Upper lobe of right lung (tissue), 1 donor: ENCODE data around the gene NWD2. TPM values are rescaled to one million over a fixed set of nuclear protein-coding genes. Genes with fewer than 3 reads are reported as not detected.

Source experiments
- ATAC-seq: fragments of 200-7000 bp; cut with Tn5 transposase; one replicate; pipeline ENCODE4 v1.9.1; 2020; ENCODE audit warnings: mild to moderate bottlenecking, moderate library complexity
- DNase-seq: peaks from one replicate; pipeline ENCODE4 v3.0.0-alpha.2; 2020
- H3K27ac ChIP-seq: fragments of 200-600 bp; one replicate; pipeline ENCODE4 v1.8.0; 2022
- H3K27me3 ChIP-seq: fragments of 200-600 bp; one replicate; pipeline ENCODE4 v1.8.0; 2022; ENCODE audit warnings: mild to moderate bottlenecking
- H3K36me3 ChIP-seq: fragments of 200-600 bp; one replicate; pipeline ENCODE4 v1.8.0; 2022
- H3K4me1 ChIP-seq: fragments of 200-600 bp; one replicate; pipeline ENCODE4 v1.8.0; 2022
- H3K4me3 ChIP-seq: fragments of 200-600 bp; one replicate; pipeline ENCODE4 v1.8.0; 2022; ENCODE audit warnings: mild to moderate bottlenecking
- H3K9me3 ChIP-seq: fragments of 200-600 bp; one replicate; pipeline ENCODE4 v1.8.0; 2022
- intact Hi-C: fragments of 100-400 bp; cut with DNase I; formaldehyde crosslinking; loops from one replicate; pipeline ENCODE4 v1.11.0; 2022
- total RNA-seq: library from RNA; stranded (reverse); fragmentation: NEBNext Ultra II Directional; extraction: Animal tissue kit (Norgen Biotek cat#: 25700); gene quantifications from one replicate; pipeline ENCODE4 v1.2.1, GENCODE V29; 2021
- TF ChIP-seq, protein P1 (sequence below): fragments of 200-600 bp; IDR thresholded peaks from one replicate; pipeline ENCODE4 v1.8.0; 2022; ENCODE audit warnings: antibody characterized with exemption
- donor health status: DM: no; HTN: yes; CAD: no; lungs with severe emphysema.

NWD2 gene
- total RNA-seq, 1 donor from 2014 or later, result not detected

DNA sequence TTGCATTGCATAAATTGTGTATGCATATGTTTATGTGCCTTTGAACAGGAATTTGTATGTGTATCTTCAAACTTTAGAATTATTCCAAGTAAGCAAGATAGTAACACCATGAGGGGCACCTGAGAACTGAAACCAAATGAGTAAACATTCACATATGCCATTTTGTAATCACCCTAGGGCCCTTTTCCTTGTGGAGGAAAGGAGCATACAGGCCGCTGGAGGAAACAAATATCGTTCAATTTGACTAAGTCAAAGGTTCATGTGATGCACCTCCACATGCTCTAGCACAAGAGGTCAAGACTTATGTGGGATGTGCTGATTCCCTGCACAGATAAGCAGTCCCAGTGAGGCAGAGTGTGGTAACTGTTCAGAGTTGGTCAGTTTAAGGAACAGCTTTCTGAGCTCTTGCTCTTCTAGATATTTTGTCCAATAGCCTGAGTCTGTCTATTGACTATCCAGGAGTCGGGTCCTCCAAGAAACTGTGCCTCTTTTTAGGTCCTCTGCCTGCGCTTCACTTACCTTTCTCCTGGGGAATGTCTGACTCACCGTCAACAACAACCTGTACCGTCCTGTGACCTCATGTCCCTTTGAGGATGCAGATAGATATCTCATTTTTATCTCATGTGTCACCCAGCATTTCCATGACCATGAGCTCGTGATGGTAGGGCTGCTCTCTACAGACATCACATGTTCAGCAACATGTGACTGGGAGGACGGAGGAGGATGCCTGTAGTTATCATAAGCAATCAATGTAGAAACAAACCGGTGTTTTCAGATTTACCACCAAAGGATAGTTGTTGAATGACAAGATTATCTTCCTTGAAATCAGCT lies 196.9 kb downstream of the NWD2 start:
- no peak for ATAC-seq
- H3K27ac ChIP-seq, result no peak overlapping the region
- H3K9me3 ChIP-seq, result no peaks in the 10 kb centered on the region
- TF ChIP-seq, protein P1, sequence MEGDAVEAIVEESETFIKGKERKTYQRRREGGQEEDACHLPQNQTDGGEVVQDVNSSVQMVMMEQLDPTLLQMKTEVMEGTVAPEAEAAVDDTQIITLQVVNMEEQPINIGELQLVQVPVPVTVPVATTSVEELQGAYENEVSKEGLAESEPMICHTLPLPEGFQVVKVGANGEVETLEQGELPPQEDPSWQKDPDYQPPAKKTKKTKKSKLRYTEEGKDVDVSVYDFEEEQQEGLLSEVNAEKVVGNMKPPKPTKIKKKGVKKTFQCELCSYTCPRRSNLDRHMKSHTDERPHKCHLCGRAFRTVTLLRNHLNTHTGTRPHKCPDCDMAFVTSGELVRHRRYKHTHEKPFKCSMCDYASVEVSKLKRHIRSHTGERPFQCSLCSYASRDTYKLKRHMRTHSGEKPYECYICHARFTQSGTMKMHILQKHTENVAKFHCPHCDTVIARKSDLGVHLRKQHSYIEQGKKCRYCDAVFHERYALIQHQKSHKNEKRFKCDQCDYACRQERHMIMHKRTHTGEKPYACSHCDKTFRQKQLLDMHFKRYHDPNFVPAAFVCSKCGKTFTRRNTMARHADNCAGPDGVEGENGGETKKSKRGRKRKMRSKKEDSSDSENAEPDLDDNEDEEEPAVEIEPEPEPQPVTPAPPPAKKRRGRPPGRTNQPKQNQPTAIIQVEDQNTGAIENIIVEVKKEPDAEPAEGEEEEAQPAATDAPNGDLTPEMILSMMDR, result no peak
- peaks cover 4% of the 10 kb centered on the region for H3K27me3 ChIP-seq
- no peak for DNase-seq
- intact Hi-C loops, result no loop called here
- no peaks in the 10 kb centered on the region for H3K4me1 ChIP-seq
- no peak overlapping the region for H3K4me3 ChIP-seq
- H3K36me3 ChIP-seq, result no peaks in the 10 kb centered on the region

DNA sequence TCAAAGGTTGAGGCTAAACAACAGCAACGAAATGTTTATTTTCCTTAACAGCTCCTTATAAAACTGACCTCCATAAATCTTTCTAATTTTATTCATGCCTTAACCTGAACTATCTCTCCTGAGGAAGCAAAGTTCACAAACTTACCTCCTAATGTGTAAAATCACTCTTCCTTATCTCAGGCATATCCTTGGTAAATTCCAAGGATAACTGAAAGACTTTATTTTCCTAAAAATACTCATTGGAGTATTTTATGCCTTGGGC lies 197.4 kb downstream of the NWD2 start:
- TF ChIP-seq, protein P1, result no peak
- DNase-seq (no peak), ATAC-seq (no peak)
- H3K4me1 ChIP-seq, result no peaks in the 10 kb centered on the region
- H3K27ac ChIP-seq, result no peak overlapping the region
- H3K27me3 ChIP-seq, result peaks cover 4% of the 10 kb centered on the region
- no peaks in the 10 kb centered on the region for H3K36me3 ChIP-seq
- no peaks in the 10 kb centered on the region for H3K9me3 ChIP-seq
- no peak overlapping the region for H3K4me3 ChIP-seq
- intact Hi-C loops, result no loop called here

DNA sequence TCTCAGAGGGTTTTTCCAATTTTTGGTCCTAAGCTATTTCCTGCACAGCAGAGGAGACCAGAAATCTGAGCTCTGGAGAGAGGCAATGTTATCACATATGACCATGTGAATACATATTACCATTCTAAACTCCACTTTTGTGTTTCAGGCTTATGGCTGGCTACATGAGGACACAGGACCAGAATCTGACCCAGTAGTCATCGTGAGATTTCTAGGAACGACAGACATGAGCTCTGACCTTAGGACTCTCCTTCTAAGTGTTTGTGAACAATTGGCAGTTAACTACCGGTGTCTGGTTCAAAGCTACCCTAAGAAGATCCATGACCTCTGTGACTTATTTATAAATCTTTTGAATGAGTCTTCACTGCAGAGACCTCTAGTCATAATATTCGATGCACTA lies 198.6 kb downstream of the NWD2 start:
- intact Hi-C loops, result no loop called here
- DNase-seq (no peak), ATAC-seq (no peak)
- H3K9me3 ChIP-seq, result no peaks in the 10 kb centered on the region
- TF ChIP-seq, protein P1, result no peak
- H3K4me3 ChIP-seq, result no peak overlapping the region
- no peak overlapping the region for H3K27ac ChIP-seq
- no peaks in the 10 kb centered on the region for H3K36me3 ChIP-seq
- H3K4me1 ChIP-seq, result no peaks in the 10 kb centered on the region
- H3K27me3 ChIP-seq, result peaks cover 4% of the 10 kb centered on the region

DNA sequence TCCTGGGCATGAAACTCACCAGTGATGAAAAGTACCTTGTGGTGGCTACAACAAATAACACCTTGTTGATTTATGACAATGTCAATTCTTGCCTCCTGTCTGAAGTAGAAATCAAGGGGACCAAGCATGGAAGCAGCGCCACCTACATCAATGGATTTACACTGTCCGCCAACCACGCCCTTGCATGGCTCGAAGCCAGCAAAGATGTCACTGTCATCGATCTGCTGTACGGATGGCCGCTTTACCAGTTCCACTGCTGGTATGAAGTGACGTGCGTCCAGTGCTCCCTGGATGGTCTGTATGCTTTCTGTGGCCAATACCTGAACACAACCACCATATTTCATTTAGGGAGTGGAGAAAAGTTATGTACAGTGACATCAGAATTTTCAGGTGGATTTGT lies 200.5 kb downstream of the NWD2 start:
- intact Hi-C loops, result no loop called here

DNA sequence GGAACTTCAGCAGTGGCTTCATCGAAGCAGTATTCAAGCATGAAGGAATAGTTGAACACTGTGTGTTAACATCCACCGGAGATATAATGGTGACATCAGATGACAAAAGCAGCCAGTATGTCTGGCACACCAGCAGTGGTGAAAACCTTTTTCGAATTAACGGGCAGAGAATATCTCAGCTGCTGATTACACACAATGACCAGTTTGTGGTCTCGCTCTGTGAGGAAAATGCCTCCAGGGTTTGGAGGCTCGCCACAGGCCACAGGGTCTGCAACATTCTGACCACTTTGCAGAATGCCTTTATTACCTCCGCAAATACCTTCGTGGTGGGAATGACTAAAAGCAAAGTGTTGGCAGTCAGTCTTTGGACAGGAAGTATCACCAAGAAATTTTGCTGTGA lies 201.5 kb downstream of the NWD2 start:
- Histone ChIP-seq H3K27me3 (peaks cover 12% of the 10 kb centered on the region), H3K36me3 (no peaks in the 10 kb centered on the region), H3K9me3 (no peaks in the 10 kb centered on the region), H3K4me1 (no peaks in the 10 kb centered on the region), H3K4me3 (no peak overlapping the region), H3K27ac (no peak overlapping the region)
- intact Hi-C loops, result no loop called here
- TF ChIP-seq, protein P1, result no peak
- DNase-seq (no peak), ATAC-seq (no peak)

More for the DNA sequence above, 200.5 kb downstream of the NWD2 start:
- peaks cover 12% of the 10 kb centered on the region for H3K27me3 ChIP-seq
- H3K27ac ChIP-seq, result no peak overlapping the region
- no peak overlapping the region for H3K4me3 ChIP-seq
- ATAC-seq (no peak), DNase-seq (no peak)
- no peaks in the 10 kb centered on the region for H3K4me1 ChIP-seq
- H3K9me3 ChIP-seq, result no peaks in the 10 kb centered on the region
- TF ChIP-seq, protein P1, result no peak
- no peaks in the 10 kb centered on the region for H3K36me3 ChIP-seq

DNA sequence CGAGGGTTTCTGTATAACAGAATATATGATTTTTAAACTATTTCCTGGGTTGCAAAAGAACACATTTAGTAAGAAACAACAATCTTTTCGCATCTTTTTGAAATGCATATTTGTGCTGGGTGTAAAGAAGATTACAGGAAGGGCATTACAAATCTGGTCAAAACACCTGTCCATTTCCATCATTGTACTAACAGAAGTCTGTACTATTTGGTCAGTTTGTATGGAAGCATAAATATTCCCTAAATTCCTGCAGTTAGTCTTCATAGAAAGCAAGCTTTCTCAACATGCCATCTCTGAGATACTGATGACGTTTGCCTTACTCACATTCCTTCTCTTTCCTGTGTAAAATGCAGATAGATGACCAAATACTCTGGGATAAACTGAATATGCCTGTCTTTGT lies 203.3 kb downstream of the NWD2 start:
- intact Hi-C loops, result no loop called here
- Histone ChIP-seq H3K4me3 (no peak overlapping the region), H3K9me3 (no peaks in the 10 kb centered on the region), H3K4me1 (no peaks in the 10 kb centered on the region), H3K27me3 (peaks cover 12% of the 10 kb centered on the region), H3K36me3 (no peaks in the 10 kb centered on the region), H3K27ac (no peak overlapping the region)
- TF ChIP-seq, protein P1, result no peak
- ATAC-seq, result no peak
- DNase-seq, result no peak
